Measurements from ENCODE around the gene CTRB1.
A peak's percentile ranks its signal among the peaks of the same experiment; 100 is the strongest.

Gene CTRB1

GRCh38 chr16:75218256-75219076 lies at the start of gene CTRB1:
Gene CTRB1, plus strand, starts transcription at chr16:75218988. Its CDS starts 20 bp downstream, at chr16:75219008.
- peak in 7 of 10 donors; percentile 31 to 93 (median 60) for DNase-seq

GRCh38 chr16:75169899-75170405 lies 48.8 kb upstream of the CTRB1 start:
- intact Hi-C loops (cut with DNase I), result no loop called here
- DNase-seq, result no peak

More at GRCh38 chr16:75218256-75219076, at the start of gene CTRB1:
- intact Hi-C loops (cut with DNase I), result no loop called here

GRCh38 chr16:75172578-75172977 lies 46.2 kb upstream of the CTRB1 start:
- intact Hi-C loops (cut with DNase I), result no loop called here
- DNase-seq, result no peak

GRCh38 chr16:75175074-75175473 lies 43.7 kb upstream of the CTRB1 start:
- DNase-seq, result peak in 1 of 10 donors; percentile 46

GRCh38 chr16:75176926-75177325 lies 41.9 kb upstream of the CTRB1 start:
- intact Hi-C loops (cut with DNase I), result no loop called here
- DNase-seq, result peak in 1 of 10 donors; percentile 43

More at GRCh38 chr16:75175074-75175473, 43.7 kb upstream of the CTRB1 start:
- intact Hi-C loops (cut with DNase I), result no loop called here

- intact Hi-C loops (cut with DNase I), result no loop called here
- DNase-seq, result no peak
These were observed 39.6 kb upstream of the CTRB1 start for GRCh38 chr16:75179208-75179607.

GRCh38 chr16:75181630-75182029 lies 37.2 kb upstream of the CTRB1 start:
- no peak for DNase-seq
- intact Hi-C loops (cut with DNase I), result no loop called here

GRCh38 chr16:75188832-75189477 lies 29.8 kb upstream of the CTRB1 start:
- no peak for DNase-seq
- intact Hi-C loops (cut with DNase I), result no loop called here

- DNase-seq, result peak in 2 of 10 donors; percentile 48 to 49
- intact Hi-C loops (cut with DNase I), result loop anchor here (10.0 kb wide), 1 partner anchor 575 kb away; no protein-coding TSS in a partner anchor
These were observed 29.0 kb upstream of the CTRB1 start for GRCh38 chr16:75189638-75190245.

GRCh38 chr16:75192606-75193264 lies 26.1 kb upstream of the CTRB1 start:
- intact Hi-C loops (cut with DNase I), result loop anchor here (10.0 kb wide), 1 partner anchor 572 kb away; no protein-coding TSS in a partner anchor
- DNase-seq, result peak in 2 of 10 donors; percentile 29 to 47

GRCh38 chr16:75193265-75193650 lies 25.5 kb upstream of the CTRB1 start:
- DNase-seq, result no peak
- intact Hi-C loops (cut with DNase I), result loop anchor here (10.0 kb wide), 1 partner anchor 572 kb away; no protein-coding TSS in a partner anchor

GRCh38 chr16:75193730-75194444 lies 24.9 kb upstream of the CTRB1 start:
- peak in 2 of 10 donors; percentile 21 to 51 for DNase-seq
- intact Hi-C loops (cut with DNase I), result loop anchor here (10.0 kb wide), 1 partner anchor 571 kb away; no protein-coding TSS in a partner anchor

GRCh38 chr16:75195811-75196790 lies 22.7 kb upstream of the CTRB1 start:
- DNase-seq, result peak in 3 of 10 donors; percentile 51 to 77 (median 61)
- intact Hi-C loops (cut with DNase I), result loop anchor here (5.0 to 10.0 kb wide), 2 partner anchors 36 to 569 kb away; no protein-coding TSS in a partner anchor

GRCh38 chr16:75196836-75197235 lies 22.0 kb upstream of the CTRB1 start:
- peak in 1 of 10 donors; percentile 44 for DNase-seq
- intact Hi-C loops (cut with DNase I), result loop anchor here (5.0 to 10.0 kb wide), 2 partner anchors 35 to 568 kb away; no protein-coding TSS in a partner anchor

- intact Hi-C loops (cut with DNase I), result loop anchor here (5.0 to 10.0 kb wide), 2 partner anchors 35 to 567 kb away; no protein-coding TSS in a partner anchor
These were observed 21.2 kb upstream of the CTRB1 start for GRCh38 chr16:75197522-75198134.

GRCh38 chr16:75198135-75198600 lies 20.6 kb upstream of the CTRB1 start:
- DNase-seq, result peak in 2 of 10 donors; percentile 39 to 59
- intact Hi-C loops (cut with DNase I), result loop anchor here (5.0 to 10.0 kb wide), 2 partner anchors 34 to 567 kb away; no protein-coding TSS in a partner anchor

More at GRCh38 chr16:75197522-75198134, 21.2 kb upstream of the CTRB1 start:
- DNase-seq, result peak in 2 of 10 donors; percentile 47 to 52

- intact Hi-C loops (cut with DNase I), result no loop called here
- DNase-seq, result peak in 3 of 10 donors; percentile 10 to 76 (median 35)
These were observed 16.7 kb upstream of the CTRB1 start for GRCh38 chr16:75202069-75202590.
